H1 (cell line): ENCODE data around the gene TEX2. TPM values are rescaled to one million over a fixed set of nuclear protein-coding genes. Genes with fewer than 3 reads are reported as not detected.

ENCODE experiments used
- CTCF ChIA-PET: fragments of 300-600 bp; sonication (Branson Sonifier 250); formaldehyde crosslinking; loops from one replicate; lab custom pipeline; 2021; ENCODE audit not compliant: partially characterized antibody; lab: Charles Lee
- POLR2A ChIA-PET: fragments of 300-600 bp; sonication (Branson Sonifier 250); formaldehyde crosslinking; loops from one replicate; lab custom pipeline; 2021; ENCODE audit warnings: inconsistent platforms; ENCODE audit not compliant: partially characterized antibody; lab: Charles Lee
- DNase-seq, 2 experiments: peaks; one replicate each; pipeline versions ENCODE4 v3.0.0 to v3.0.0-alpha.2; 2010 to 2022; ENCODE audit warnings: low spot score in 2 of 2, low read depth in 1 of 2, mixed read lengths in 1 of 2
- FAIRE-seq: peaks from 2 replicates; lab custom pipeline; 2011; peaks lifted over from hg19 to GRCh38; lab: Jason Lieb, UNC
- H2AFZ ChIP-seq: 2 replicates; pipeline ENCODE4 v1.8.1; 2012; ENCODE audit warnings: low read length, inconsistent platforms
- H2AK5ac ChIP-seq: 2 replicates; pipeline ENCODE4 v1.6.1; 2013; ENCODE audit warnings: low read depth, low read length
- H2BK120ac ChIP-seq: replicated peaks from 2 replicates; pipeline ENCODE3; 2013; ENCODE audit warnings: low read depth, low read length, inconsistent platforms
- H2BK12ac ChIP-seq: 2 replicates; pipeline ENCODE4 v1.6.1; 2013; ENCODE audit warnings: low read depth, low read length
- H2BK15ac ChIP-seq: 2 replicates; pipeline ENCODE4 v1.6.1; 2013; ENCODE audit warnings: low read length
- H2BK20ac ChIP-seq: 2 replicates; pipeline ENCODE4 v1.6.1; 2013; ENCODE audit warnings: low read length
- H2BK5ac ChIP-seq: 2 replicates; pipeline ENCODE4 v1.6.1; 2013; ENCODE audit warnings: low read depth, low read length
- H3K14ac ChIP-seq: 2 replicates; pipeline ENCODE4 v1.6.1; 2013; ENCODE audit warnings: inconsistent platforms; ENCODE audit not compliant: insufficient read length
- H3K18ac ChIP-seq: 2 replicates; pipeline ENCODE4 v1.6.1; 2013; ENCODE audit warnings: low read length; ENCODE audit errors: extremely low read depth
- H3K23ac ChIP-seq: 2 replicates; pipeline ENCODE4 v1.6.1; 2013; ENCODE audit warnings: inconsistent platforms; ENCODE audit not compliant: insufficient read length
- H3K23me2 ChIP-seq: 2 replicates; pipeline ENCODE4 v1.6.1; 2013; ENCODE audit warnings: low read depth, low read length
- H3K27ac ChIP-seq: 2 replicates; pipeline ENCODE4 v1.6.1; 2011; ENCODE audit warnings: low read depth, low read length, inconsistent platforms
- H3K27me3 ChIP-seq, 4 experiments: replicated peaks in 1 of 4; 1 replicate in 1 of 4; 2 replicates in 3 of 4; pipeline versions ENCODE4 v1.6.1 to v1.8.1; 2011 to 2013; ENCODE audit warnings: low read length in 3 of 4, mild to moderate bottlenecking in 3 of 4, inconsistent platforms in 2 of 4, mixed read lengths in 2 of 4, moderate library complexity in 1 of 4; ENCODE audit not compliant: control insufficient read depth in 3 of 4, insufficient read depth in 3 of 4; ENCODE audit errors: extremely low read depth in 1 of 4
- H3K36me3 ChIP-seq, 4 experiments: 2 replicates each; pipeline versions ENCODE4 v1.6.1 to v1.8.1; 2011 to 2013; ENCODE audit warnings: mild to moderate bottlenecking in 4 of 4, low read length in 3 of 4, moderate library complexity in 2 of 4, control low read depth in 1 of 4, inconsistent platforms in 1 of 4; ENCODE audit not compliant: insufficient read depth in 4 of 4, control insufficient read depth in 2 of 4
- H3K4ac ChIP-seq: replicated peaks from 2 replicates; pipeline ENCODE3; 2013; ENCODE audit warnings: low read length, low read depth, mixed read lengths, inconsistent platforms; ENCODE audit not compliant: insufficient read length
- H3K4me1 ChIP-seq, 4 experiments: replicated peaks in 1 of 4; 1 replicate in 1 of 4; 2 replicates in 3 of 4; pipeline versions ENCODE4 v1.6.1 to v1.8.1; 2011 to 2013; ENCODE audit warnings: low read length in 3 of 4, inconsistent platforms in 2 of 4, mixed read lengths in 1 of 4; ENCODE audit not compliant: insufficient read depth in 4 of 4, control insufficient read depth in 3 of 4
- H3K4me2 ChIP-seq, 2 experiments: 2 replicates each; pipeline versions ENCODE4 v1.6.1 to v1.8.1; 2011 to 2013; ENCODE audit warnings: low read depth in 2 of 2, low read length in 2 of 2, control low read depth in 1 of 2, inconsistent platforms in 1 of 2, mild to moderate bottlenecking in 1 of 2; ENCODE audit not compliant: insufficient read depth in 1 of 2
- H3K4me3 ChIP-seq, 4 experiments: fragments of 200-600, 300-600 bp in 1 of 4; sonication (generic), shearing (Covaris generic), sonication (Bioruptor Twin) in 1 of 4; 2 replicates each; pipeline versions ENCODE4 v1.5.1 to v1.8.1; 2011 to 2016; ENCODE audit warnings: low read length in 4 of 4, low read depth in 3 of 4, control low read depth in 2 of 4, inconsistent platforms in 2 of 4, mild to moderate bottlenecking in 2 of 4, mixed read lengths in 1 of 4, moderate library complexity in 1 of 4; ENCODE audit not compliant: insufficient read depth in 2 of 4; ENCODE audit errors: extremely low read depth in 1 of 4
- H3K56ac ChIP-seq: replicated peaks from 2 replicates; pipeline ENCODE3; 2013; ENCODE audit warnings: low read depth, mild to moderate bottlenecking, mixed read lengths, low read length, inconsistent platforms; ENCODE audit not compliant: insufficient read length
- H3K79me1 ChIP-seq: 2 replicates; pipeline ENCODE4 v1.6.1; 2013; ENCODE audit warnings: low read depth, low read length, control low read depth
- H3K79me2 ChIP-seq, 2 experiments: 2 replicates each; pipeline versions ENCODE4 v1.6.1 to v1.8.1; 2012 to 2013; ENCODE audit warnings: low read length in 2 of 2, mild to moderate bottlenecking in 2 of 2, inconsistent platforms in 1 of 2; ENCODE audit not compliant: insufficient read depth in 2 of 2, control insufficient read depth in 1 of 2
- H3K9ac ChIP-seq, 4 experiments: replicated peaks in 1 of 4; 1 replicate in 1 of 4; 2 replicates in 3 of 4; pipeline versions ENCODE4 v1.6.1 to v1.8.1; 2011 to 2013; ENCODE audit warnings: low read depth in 3 of 4, low read length in 3 of 4, control low read depth in 2 of 4, mild to moderate bottlenecking in 2 of 4, moderate library complexity in 2 of 4, inconsistent platforms in 1 of 4; ENCODE audit errors: extremely low read depth in 1 of 4
- H3K9me3 ChIP-seq, 2 experiments: 2 replicates each; pipeline versions ENCODE4 v1.6.1 to v1.8.1; 2012 to 2013; ENCODE audit warnings: mild to moderate bottlenecking in 2 of 2, moderate library complexity in 2 of 2, control low read depth in 1 of 2, inconsistent platforms in 1 of 2, low read depth in 1 of 2, low read length in 1 of 2, mixed read lengths in 1 of 2; ENCODE audit not compliant: insufficient read depth in 2 of 2
- H4K20me1 ChIP-seq, 2 experiments: replicated peaks in 1 of 2; 2 replicates each; pipeline versions ENCODE3 to v1.8.1; 2011 to 2013; ENCODE audit warnings: inconsistent platforms in 2 of 2, low read length in 2 of 2, mild to moderate bottlenecking in 1 of 2; ENCODE audit not compliant: insufficient read depth in 2 of 2, control insufficient read depth in 1 of 2
- H4K5ac ChIP-seq: 2 replicates; pipeline ENCODE4 v1.6.1; 2013; ENCODE audit warnings: low read length, low read depth, mixed read lengths, inconsistent platforms; ENCODE audit not compliant: insufficient read length
- H4K8ac ChIP-seq: 2 replicates; pipeline ENCODE4 v1.8.0; 2013; ENCODE audit warnings: mild to moderate bottlenecking, moderate library complexity, low read length, inconsistent platforms; ENCODE audit not compliant: insufficient read depth; ENCODE audit errors: extremely low read depth
- H4K91ac ChIP-seq: replicated peaks from 2 replicates; pipeline ENCODE3; 2013; ENCODE audit warnings: low read length, mixed read lengths, inconsistent platforms; ENCODE audit not compliant: insufficient read length
- BACH1 ChIP-seq: IDR thresholded peaks from 2 replicates; pipeline ENCODE4 v1.6.1; 2012; ENCODE audit warnings: low read length, improper control_type of control experiment
- BCL11A ChIP-seq, 2 experiments: IDR thresholded peaks; one replicate each; pipeline ENCODE4 v1.6.1; 2011; ENCODE audit warnings: low read depth in 2 of 2, low read length in 2 of 2, mild to moderate bottlenecking in 2 of 2
- CTBP2 ChIP-seq: IDR thresholded peaks from 2 replicates; pipeline ENCODE4 v1.7.0; 2011; ENCODE audit warnings: borderline replicate concordance, mild to moderate bottlenecking, moderate library complexity, mixed read lengths, low read length; ENCODE audit not compliant: insufficient read depth, insufficient read length
- HDAC2 ChIP-seq, 2 experiments: fragments of 300-600 bp in 1 of 2; sonication (generic) in 1 of 2; IDR thresholded peaks; 2 replicates each; pipeline ENCODE4 v1.6.1; 2011 to 2012; ENCODE audit warnings: low read depth in 2 of 2, low read length in 2 of 2, mild to moderate bottlenecking in 2 of 2, moderate library complexity in 2 of 2, borderline replicate concordance in 1 of 2, inconsistent platforms in 1 of 2
- RFX5 ChIP-seq: IDR thresholded peaks from 2 replicates; pipeline ENCODE4 v1.6.1; 2011; ENCODE audit warnings: low read depth, low read length, improper control_type of control experiment, borderline replicate concordance
- TAF1 ChIP-seq: IDR thresholded peaks from 2 replicates; pipeline ENCODE4 v1.6.1; 2011; ENCODE audit warnings: mild to moderate bottlenecking, low read depth, low read length
- WGBS, 2 experiments: shearing (Covaris generic) in 1 of 2; methylation state at CpG; one replicate each; pipeline versions ENCODE4 v1.1.6 to v1.1.7; 2013 to 2015; ENCODE audit warnings: low lambda C conversion rate in 2 of 2, mixed read lengths in 2 of 2, inconsistent platforms in 1 of 2, low coverage in 1 of 2, missing lambda C conversion rate in 1 of 2; ENCODE audit not compliant: insufficient replicate concordance in 2 of 2, insufficient coverage in 1 of 2, insufficient read length in 1 of 2; ENCODE audit errors: extremely low coverage in 1 of 2, missing lambda C conversion rate in 1 of 2; 5-methylcytosine and 5-hydroxymethylcytosine counted together
- polyA plus RNA-seq, 7 experiments: library from polyadenylated mRNA; depleted of rRNA in 3 of 7; stranded (reverse) in 5 of 7; unstranded in 2 of 7; fragments of >200 nt in 5 of 7; fragments of 200-250 nt in 2 of 7; gene quantifications; 1 replicate in 5 of 7; 2 replicates in 1 of 7; 4 replicates in 1 of 7; pipeline versions ENCODE4 v1.2.1 to v1.2.3, GENCODE V29; 2011 to 2013; ENCODE audit warnings: missing spikeins in 2 of 7, mixed read lengths in 2 of 7
- total RNA-seq: library from RNA; stranded (reverse); fragmentation: NEBNext Ultra II Directional; extraction: Animal tissue kit (Norgen Biotek cat#: 25700); gene quantifications from 2 replicates; pipeline ENCODE4 v1.2.1, GENCODE V29; 2021
- TF ChIP-seq, protein P1 (sequence below): IDR thresholded peaks from 2 replicates; pipeline ENCODE4 v1.6.1; 2011; ENCODE audit warnings: low read length, improper control_type of control experiment
- TF ChIP-seq, protein P2 (sequence below), 3 experiments: IDR thresholded peaks; 1 replicate in 2 of 3; 2 replicates in 1 of 3; pipeline versions ENCODE4 v1.5.1 to v1.6.1; 2011; ENCODE audit warnings: low read length in 3 of 3, mild to moderate bottlenecking in 3 of 3, inconsistent platforms in 2 of 3, low read depth in 1 of 3, moderate library complexity in 1 of 3; ENCODE audit not compliant: insufficient read depth in 1 of 3; ENCODE audit errors: control extremely low read depth in 1 of 3

Gene TEX2
- total and polyA plus RNA-seq, 2 of the 8 experiments (the other 6 are each of a cell fraction or from before 2014, with no cell fraction given) = 6.1 to 15.6 TPM

GRCh38 chr17:64102627-64103390 is 160.3 kb downstream of the TEX2 start:
- Histone ChIP-seq H3K56ac (no peak overlapping the region), H3K18ac (no peak overlapping the region), H3K79me2 (no peaks in the 10 kb centered on the region), H3K27me3 (no peaks in the 10 kb centered on the region), H3K36me3 (no peaks in the 10 kb centered on the region), H4K20me1 (no peaks in the 10 kb centered on the region), H4K8ac (no peak overlapping the region), H3K9me3 (no peaks in the 10 kb centered on the region), H2BK12ac (no peak overlapping the region), H2AK5ac (no peak overlapping the region), H3K23ac (no peak overlapping the region), H3K79me1 (no peaks in the 10 kb centered on the region), H3K4me3 (no peak overlapping the region), H2BK5ac (no peak overlapping the region), H3K23me2 (no peaks in the 10 kb centered on the region), H3K14ac (no peak overlapping the region), H3K9ac (no peak overlapping the region), H3K4ac (no peak overlapping the region), H2BK20ac (no peak overlapping the region), H2BK15ac (no peak overlapping the region), H3K27ac (no peak overlapping the region), H2AFZ (no peak overlapping the region), H4K5ac (no peak overlapping the region), H4K91ac (no peak overlapping the region), H3K4me1 (no peaks in the 10 kb centered on the region), H3K4me2 (no peak overlapping the region), H2BK120ac (no peak overlapping the region)
- 92% methylated on average over 7 of the region's 7 CpGs; no CpG with 5 or more reads in 1 of the 2 experiments for WGBS, 2 experiments
- CTCF ChIA-PET = interaction anchor here (0.7 to 1.3 kb wide), 4 partner anchors 14 to 192 kb away, joined by 3 to 8 read pairs (median 4); no protein-coding TSS in a partner anchor
- FAIRE-seq (no peak), DNase-seq (no peak)
- POLR2A ChIA-PET = interaction anchor here (1.9 kb wide), 1 partner anchor 27 kb away, joined by 7 read pairs; the partner anchor contains the start of gene ERN1
- TF ChIP-seq, protein P1, sequence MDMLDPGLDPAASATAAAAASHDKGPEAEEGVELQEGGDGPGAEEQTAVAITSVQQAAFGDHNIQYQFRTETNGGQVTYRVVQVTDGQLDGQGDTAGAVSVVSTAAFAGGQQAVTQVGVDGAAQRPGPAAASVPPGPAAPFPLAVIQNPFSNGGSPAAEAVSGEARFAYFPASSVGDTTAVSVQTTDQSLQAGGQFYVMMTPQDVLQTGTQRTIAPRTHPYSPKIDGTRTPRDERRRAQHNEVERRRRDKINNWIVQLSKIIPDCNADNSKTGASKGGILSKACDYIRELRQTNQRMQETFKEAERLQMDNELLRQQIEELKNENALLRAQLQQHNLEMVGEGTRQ = no peak
- TF ChIP-seq HDAC2 (IDR thresholded peaks at IDR 0.05; ENCODE audit: borderline replicate concordance in 1 of 2, low read depth in 2 of 2, low read length in 2 of 2) = no peak
- no peak for TF ChIP-seq RFX5
- TF ChIP-seq TAF1 = no peak
- no peak for TF ChIP-seq CTBP2
- no peak for TF ChIP-seq BCL11A (IDR thresholded peaks at IDR 0.05; ENCODE audit: low read depth in 2 of 2, low read length in 2 of 2)
- no peak for TF ChIP-seq BACH1
- TF ChIP-seq, protein P2, sequence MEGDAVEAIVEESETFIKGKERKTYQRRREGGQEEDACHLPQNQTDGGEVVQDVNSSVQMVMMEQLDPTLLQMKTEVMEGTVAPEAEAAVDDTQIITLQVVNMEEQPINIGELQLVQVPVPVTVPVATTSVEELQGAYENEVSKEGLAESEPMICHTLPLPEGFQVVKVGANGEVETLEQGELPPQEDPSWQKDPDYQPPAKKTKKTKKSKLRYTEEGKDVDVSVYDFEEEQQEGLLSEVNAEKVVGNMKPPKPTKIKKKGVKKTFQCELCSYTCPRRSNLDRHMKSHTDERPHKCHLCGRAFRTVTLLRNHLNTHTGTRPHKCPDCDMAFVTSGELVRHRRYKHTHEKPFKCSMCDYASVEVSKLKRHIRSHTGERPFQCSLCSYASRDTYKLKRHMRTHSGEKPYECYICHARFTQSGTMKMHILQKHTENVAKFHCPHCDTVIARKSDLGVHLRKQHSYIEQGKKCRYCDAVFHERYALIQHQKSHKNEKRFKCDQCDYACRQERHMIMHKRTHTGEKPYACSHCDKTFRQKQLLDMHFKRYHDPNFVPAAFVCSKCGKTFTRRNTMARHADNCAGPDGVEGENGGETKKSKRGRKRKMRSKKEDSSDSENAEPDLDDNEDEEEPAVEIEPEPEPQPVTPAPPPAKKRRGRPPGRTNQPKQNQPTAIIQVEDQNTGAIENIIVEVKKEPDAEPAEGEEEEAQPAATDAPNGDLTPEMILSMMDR (IDR thresholded peaks at IDR 0.05; ENCODE audit: control extremely low read depth in 1 of 3, insufficient read depth in 1 of 3, low read depth in 1 of 3, low read length in 3 of 3) = no peak
